Measurements from ENCODE around the gene ELF2.
A peak's percentile ranks its signal among the peaks of the same experiment; 100 is the strongest.
"Not testable (repeated sequence)": the region's sequence is repeated elsewhere in the genome, so short reads cannot be mapped to it uniquely, and the experiment has no call there.

The ELF2 gene

GRCh38 chr4:139177049-139177868 is at the start of gene ELF2:
TSS of gene ELF2 (minus strand) at chr4:139177218. CDS start at chr4:139137701, 39,517 bp downstream.
- peak; percentile 93 for DNase-seq

- DNase-seq = no peak
Measured at GRCh38 chr4:139223682-139224317, 46.8 kb upstream of the ELF2 start.

- no peak for DNase-seq
Measured at GRCh38 chr4:139222215-139222614, 45.2 kb upstream of the ELF2 start.

- DNase-seq = no peak
Measured at GRCh38 chr4:139221687-139222086, 44.7 kb upstream of the ELF2 start.

GRCh38 chr4:139219450-139220055 is 42.5 kb upstream of the ELF2 start:
- DNase-seq = no peak

GRCh38 chr4:139214039-139214534 is 37.1 kb upstream of the ELF2 start:
- no peak for DNase-seq

GRCh38 chr4:139213633-139214032 is 36.6 kb upstream of the ELF2 start:
- DNase-seq = not testable (repeated sequence)

- DNase-seq = no peak
Measured at GRCh38 chr4:139212900-139213299, 35.9 kb upstream of the ELF2 start.

GRCh38 chr4:139210486-139210885 is 33.5 kb upstream of the ELF2 start:
- no peak for DNase-seq

- DNase-seq = no peak
Measured at GRCh38 chr4:139209470-139210063, 32.5 kb upstream of the ELF2 start.

GRCh38 chr4:139208404-139208945 is 31.5 kb upstream of the ELF2 start:
- no peak for DNase-seq

- no peak for DNase-seq
Measured at GRCh38 chr4:139207873-139208403, 30.9 kb upstream of the ELF2 start.

GRCh38 chr4:139207247-139207646 is 30.2 kb upstream of the ELF2 start:
- no peak for DNase-seq

GRCh38 chr4:139202991-139203390 is 26.0 kb upstream of the ELF2 start:
- no peak for DNase-seq

- DNase-seq = no peak
Measured at GRCh38 chr4:139200506-139200905, 23.5 kb upstream of the ELF2 start.

- DNase-seq = no peak
Measured at GRCh38 chr4:139200102-139200501, 23.1 kb upstream of the ELF2 start.

- not testable (repeated sequence) for DNase-seq
Measured at GRCh38 chr4:139197214-139197613, 20.2 kb upstream of the ELF2 start.

- no peak for DNase-seq
Measured at GRCh38 chr4:139196462-139196861, 19.4 kb upstream of the ELF2 start.

- DNase-seq = no peak
Measured at GRCh38 chr4:139191373-139191772, 14.4 kb upstream of the ELF2 start.

- no peak for DNase-seq
Measured at GRCh38 chr4:139189972-139190371, 13.0 kb upstream of the ELF2 start.

GRCh38 chr4:139189417-139189749 is 12.4 kb upstream of the ELF2 start:
- DNase-seq = no peak

- no peak for DNase-seq
Measured at GRCh38 chr4:139188648-139189416, 11.8 kb upstream of the ELF2 start.
